IgD-negative memory B cell (primary cell): ENCODE measurements around the gene OTUD7B. TPM values are rescaled to one million over a fixed set of nuclear protein-coding genes. Genes with fewer than 3 reads are reported as not detected.
"Not testable (repeated sequence)": the region's sequence is repeated elsewhere in the genome, so short reads cannot be mapped to it uniquely, and the experiment has no call there.

Experiments
- H3K27ac Mint-ChIP-seq, 3 donors: one replicate each; pipeline ENCODE4 v1.8.0; 2020 to 2022; ENCODE audit warnings: mild to moderate bottlenecking in 3 of 3, mixed read lengths in 3 of 3, moderate library complexity in 1 of 3
- H3K27me3 Mint-ChIP-seq: one replicate; pipeline ENCODE4 v1.8.0; 2021; ENCODE audit warnings: mixed read lengths
- H3K36me3 Mint-ChIP-seq: one replicate; pipeline ENCODE4 v1.8.0; 2020; ENCODE audit warnings: mild to moderate bottlenecking, mixed read lengths
- H3K4me1 Mint-ChIP-seq, 3 donors: one replicate each; pipeline ENCODE4 v1.8.0; 2020 to 2022; ENCODE audit warnings: mixed read lengths in 3 of 3, mild to moderate bottlenecking in 1 of 3
- H3K4me3 Mint-ChIP-seq, 4 donors: one replicate each; pipeline ENCODE4 v1.8.0; 2020 to 2022; ENCODE audit warnings: mild to moderate bottlenecking in 4 of 4, mixed read lengths in 4 of 4, moderate library complexity in 3 of 4
- H3K9me3 Mint-ChIP-seq, 3 donors: one replicate each; pipeline ENCODE4 v1.8.0; 2020 to 2021; ENCODE audit warnings: mixed read lengths in 3 of 3, mild to moderate bottlenecking in 1 of 3
- polyA plus RNA-seq: library from polyadenylated mRNA; unstranded; fragments of 300-500 nt; fragmentation: Illumina TruSeq; gene quantifications from one replicate; pipeline ENCODE4 v1.2.3, GENCODE V29; 2021

Gene OTUD7B
- polyA plus RNA-seq, 1 donor from 2014 or later = 0.53 TPM

GRCh38 chr1:149945206-149945605 lies 65.3 kb downstream of the OTUD7B start:
- Mint-ChIP-seq H3K4me1 (no peaks in the 10 kb centered on the region), H3K27me3 (no peaks in the 10 kb centered on the region), H3K4me3 (no peak overlapping the region), H3K9me3 (no peaks in the 10 kb centered on the region), H3K36me3 (peaks cover 2% of the 10 kb centered on the region), H3K27ac (no peak overlapping the region)

GRCh38 chr1:149942885-149943284 lies 67.6 kb downstream of the OTUD7B start:
- no peaks in the 10 kb centered on the region for H3K9me3 Mint-ChIP-seq
- no peaks in the 10 kb centered on the region for H3K27me3 Mint-ChIP-seq
- H3K4me3 Mint-ChIP-seq = no peak overlapping the region
- no peaks in the 10 kb centered on the region for H3K4me1 Mint-ChIP-seq
- peaks cover 2% of the 10 kb centered on the region for H3K36me3 Mint-ChIP-seq
- no peak overlapping the region for H3K27ac Mint-ChIP-seq

- H3K27ac Mint-ChIP-seq = no peak overlapping the region
These were observed 68.3 kb downstream of the OTUD7B start for GRCh38 chr1:149942207-149942606.

GRCh38 chr1:149940427-149940826 lies 70.1 kb downstream of the OTUD7B start:
- Mint-ChIP-seq H3K9me3 (no peaks in the 10 kb centered on the region), H3K27me3 (no peaks in the 10 kb centered on the region), H3K4me1 (peaks cover 0 to 4% (median 2%) of the 10 kb centered on the region in 3 donors), H3K4me3 (no peak overlapping the region), H3K36me3 (peaks cover 2% of the 10 kb centered on the region), H3K27ac (no peak overlapping the region)

More at GRCh38 chr1:149942207-149942606, 68.3 kb downstream of the OTUD7B start:
- Mint-ChIP-seq H3K4me1 (peaks cover 0 to 2% (median 0%) of the 10 kb centered on the region in 3 donors), H3K36me3 (peaks cover 2% of the 10 kb centered on the region), H3K27me3 (no peaks in the 10 kb centered on the region), H3K9me3 (no peaks in the 10 kb centered on the region), H3K4me3 (no peak overlapping the region)

- H3K27ac Mint-ChIP-seq = not testable (repeated sequence)
These were observed 71.9 kb downstream of the OTUD7B start for GRCh38 chr1:149938668-149939003.

GRCh38 chr1:149937759-149938158 lies 72.8 kb downstream of the OTUD7B start:
- Mint-ChIP-seq H3K4me3 (no peak overlapping the region), H3K4me1 (peaks cover 0 to 4% (median 2%) of the 10 kb centered on the region in 3 donors), H3K36me3 (no peaks in the 10 kb centered on the region), H3K27me3 (peaks cover 5% of the 10 kb centered on the region), H3K9me3 (no peaks in the 10 kb centered on the region), H3K27ac (no peak overlapping the region)

More at GRCh38 chr1:149938668-149939003, 71.9 kb downstream of the OTUD7B start:
- H3K36me3 Mint-ChIP-seq, H3K9me3 Mint-ChIP-seq, H3K4me1 Mint-ChIP-seq, H3K4me3 Mint-ChIP-seq, H3K27me3 Mint-ChIP-seq: not testable (repeated sequence)

- no peaks in the 10 kb centered on the region for H3K9me3 Mint-ChIP-seq
- no peaks in the 10 kb centered on the region for H3K36me3 Mint-ChIP-seq
- peaks cover 0 to 4% (median 2%) of the 10 kb centered on the region in 3 donors for H3K4me1 Mint-ChIP-seq
- H3K4me3 Mint-ChIP-seq = no peak overlapping the region
- H3K27me3 Mint-ChIP-seq = peaks cover 5% of the 10 kb centered on the region
- peak overlapping the region in 1 of 3 donors; percentile 69 for H3K27ac Mint-ChIP-seq
These were observed 73.4 kb downstream of the OTUD7B start for GRCh38 chr1:149936992-149937705.

- no peaks in the 10 kb centered on the region for H3K36me3 Mint-ChIP-seq
- no peak within 1 kb of the TSS for H3K4me3 Mint-ChIP-seq
- peak within 1 kb of the TSS in 1 of 3 donors; percentile 94 for H3K27ac Mint-ChIP-seq
- H3K27me3 Mint-ChIP-seq = peaks cover 6% of the 10 kb centered on the region
- no peaks in the 10 kb centered on the region for H3K9me3 Mint-ChIP-seq
- peaks cover 0 to 4% (median 2%) of the 10 kb centered on the region in 3 donors for H3K4me1 Mint-ChIP-seq
These were observed 74.1 kb downstream of the OTUD7B start, which contains the start of gene MTMR11 for GRCh38 chr1:149936170-149936991. MTMR11 (minus strand) TSS chr1:149936879; CDS start chr1:149936647, 232 bp downstream.

- peaks cover 3% of the 10 kb centered on the region for H3K36me3 Mint-ChIP-seq
- no peaks in the 10 kb centered on the region for H3K9me3 Mint-ChIP-seq
- peaks cover 9% of the 10 kb centered on the region for H3K27me3 Mint-ChIP-seq
- H3K4me3 Mint-ChIP-seq = no peak overlapping the region
- H3K27ac Mint-ChIP-seq = no peak overlapping the region
- H3K4me1 Mint-ChIP-seq = peaks cover 0 to 4% (median 3%) of the 10 kb centered on the region in 3 donors
These were observed 76.2 kb downstream of the OTUD7B start for GRCh38 chr1:149934356-149934755.

- Mint-ChIP-seq H3K36me3 (peaks cover 3% of the 10 kb centered on the region), H3K4me3 (peak overlapping the region in 1 of 4 donors; percentile 22), H3K9me3 (no peaks in the 10 kb centered on the region), H3K4me1 (peaks cover 4 to 8% (median 7%) of the 10 kb centered on the region in 3 donors), H3K27ac (no peak overlapping the region), H3K27me3 (peaks cover 9% of the 10 kb centered on the region)
These were observed 77.3 kb downstream of the OTUD7B start for GRCh38 chr1:149933208-149933607.

GRCh38 chr1:149932474-149932873 lies 78.1 kb downstream of the OTUD7B start:
- Mint-ChIP-seq H3K4me1 (peaks cover 8 to 10% (median 8%) of the 10 kb centered on the region in 3 donors), H3K27me3 (peaks cover 9% of the 10 kb centered on the region), H3K9me3 (no peaks in the 10 kb centered on the region), H3K4me3 (no peak overlapping the region), H3K36me3 (peaks cover 3% of the 10 kb centered on the region), H3K27ac (no peak overlapping the region)

GRCh38 chr1:149931212-149931790 lies 79.2 kb downstream of the OTUD7B start:
- H3K27ac Mint-ChIP-seq = peak overlapping the region in 2 of 3 donors; percentile 20 to 56
- no peaks in the 10 kb centered on the region for H3K9me3 Mint-ChIP-seq
- peak overlapping the region in 1 of 4 donors; percentile 89 for H3K4me3 Mint-ChIP-seq
- peaks cover 3% of the 10 kb centered on the region for H3K36me3 Mint-ChIP-seq
- peaks cover 9 to 11% (median 11%) of the 10 kb centered on the region in 3 donors for H3K4me1 Mint-ChIP-seq
- peaks cover 9% of the 10 kb centered on the region for H3K27me3 Mint-ChIP-seq

- Mint-ChIP-seq H3K4me3 (peak overlapping the region in 1 of 4 donors; percentile 89), H3K27me3 (peaks cover 9% of the 10 kb centered on the region), H3K36me3 (peaks cover 6% of the 10 kb centered on the region)
These were observed 80.7 kb downstream of the OTUD7B start for GRCh38 chr1:149929856-149930255.

GRCh38 chr1:149928401-149928724 lies 82.2 kb downstream of the OTUD7B start:
- Mint-ChIP-seq H3K27me3 (peaks cover 5% of the 10 kb centered on the region), H3K36me3 (peaks cover 10% of the 10 kb centered on the region), H3K4me3 (peak overlapping the region; percentile 89 to 98 (median 96)), H3K9me3 (no peaks in the 10 kb centered on the region), H3K4me1 (peaks cover 14 to 27% (median 21%) of the 10 kb centered on the region in 3 donors), H3K27ac (peak overlapping the region; percentile 83 to 96 (median 90))

More at GRCh38 chr1:149929856-149930255, 80.7 kb downstream of the OTUD7B start:
- H3K27ac Mint-ChIP-seq = no peak overlapping the region
- H3K9me3 Mint-ChIP-seq = no peaks in the 10 kb centered on the region
- peaks cover 14 to 21% (median 18%) of the 10 kb centered on the region in 3 donors for H3K4me1 Mint-ChIP-seq
